ENCODE measurements around the gene COQ8A.
"Not testable (repeated sequence)": the region's sequence is repeated elsewhere in the genome, so short reads cannot be mapped to it uniquely, and the experiment has no call there.

Gene COQ8A

GRCh38 chr1:226953175-226953800, 13.2 kb downstream of the COQ8A start:
- Mint-ChIP-seq H3K27ac (no peak overlapping the region), H3K4me3 (no peak overlapping the region), H3K36me3 (peaks cover 14% of the 10 kb centered on the region), H3K9me3 (ENCODE audit: low read depth) (no peaks in the 10 kb centered on the region), H3K27me3 (no peaks in the 10 kb centered on the region), H3K4me1 (ENCODE audit: low read depth) (peaks cover 48% of the 10 kb centered on the region)

GRCh38 chr1:226954337-226954736, 14.2 kb downstream of the COQ8A start:
- Mint-ChIP-seq H3K36me3 (peaks cover 11% of the 10 kb centered on the region), H3K27me3 (no peaks in the 10 kb centered on the region), H3K4me1 (ENCODE audit: low read depth) (peaks cover 50% of the 10 kb centered on the region), H3K27ac (no peak overlapping the region), H3K4me3 (no peak overlapping the region), H3K9me3 (ENCODE audit: low read depth) (no peaks in the 10 kb centered on the region)

- no peak overlapping the region for H3K4me3 Mint-ChIP-seq
- H3K9me3 Mint-ChIP-seq (ENCODE audit: low read depth) = no peaks in the 10 kb centered on the region
- H3K27me3 Mint-ChIP-seq = no peaks in the 10 kb centered on the region
- H3K36me3 Mint-ChIP-seq = peaks cover 11% of the 10 kb centered on the region
- peaks cover 50% of the 10 kb centered on the region for H3K4me1 Mint-ChIP-seq (ENCODE audit: low read depth)
- H3K27ac Mint-ChIP-seq = peak overlapping the region; percentile 13
Observed at GRCh38 chr1:226954777-226955176, 14.7 kb downstream of the COQ8A start.

- not testable (repeated sequence) for H3K27ac Mint-ChIP-seq; H3K9me3 Mint-ChIP-seq (ENCODE audit: low read depth)
- peaks cover 49% of the 10 kb centered on the region for H3K4me1 Mint-ChIP-seq (ENCODE audit: low read depth)
Observed at GRCh38 chr1:226955857-226956256, 15.8 kb downstream of the COQ8A start.

GRCh38 chr1:226956942-226957713, 17.0 kb downstream of the COQ8A start:
- Mint-ChIP-seq H3K27ac (no peak overlapping the region), H3K4me3 (no peak overlapping the region), H3K27me3 (no peaks in the 10 kb centered on the region), H3K36me3 (peaks cover 10% of the 10 kb centered on the region), H3K4me1 (ENCODE audit: low read depth) (peaks cover 47% of the 10 kb centered on the region), H3K9me3 (ENCODE audit: low read depth) (no peaks in the 10 kb centered on the region)

More at GRCh38 chr1:226955857-226956256, 15.8 kb downstream of the COQ8A start:
- peaks cover 11% of the 10 kb centered on the region for H3K36me3 Mint-ChIP-seq
- H3K27me3 Mint-ChIP-seq, H3K4me3 Mint-ChIP-seq: not testable (repeated sequence)

GRCh38 chr1:226957714-226958113, 17.6 kb downstream of the COQ8A start:
- peaks cover 45% of the 10 kb centered on the region for H3K4me1 Mint-ChIP-seq (ENCODE audit: low read depth)
- H3K4me3 Mint-ChIP-seq = no peak overlapping the region
- H3K9me3 Mint-ChIP-seq (ENCODE audit: low read depth) = no peaks in the 10 kb centered on the region
- no peaks in the 10 kb centered on the region for H3K27me3 Mint-ChIP-seq
- peaks cover 10% of the 10 kb centered on the region for H3K36me3 Mint-ChIP-seq
- no peak overlapping the region for H3K27ac Mint-ChIP-seq

- Mint-ChIP-seq H3K27me3 (no peaks in the 10 kb centered on the region), H3K4me3 (no peak overlapping the region), H3K4me1 (ENCODE audit: low read depth) (peaks cover 43% of the 10 kb centered on the region), H3K27ac (no peak overlapping the region), H3K36me3 (peaks cover 10% of the 10 kb centered on the region), H3K9me3 (ENCODE audit: low read depth) (no peaks in the 10 kb centered on the region)
Observed at GRCh38 chr1:226958300-226958699, 18.2 kb downstream of the COQ8A start.

GRCh38 chr1:226960256-226960655, 20.2 kb downstream of the COQ8A start:
- no peak overlapping the region for H3K27ac Mint-ChIP-seq
- H3K9me3 Mint-ChIP-seq (ENCODE audit: low read depth) = no peaks in the 10 kb centered on the region
- no peaks in the 10 kb centered on the region for H3K27me3 Mint-ChIP-seq
- H3K36me3 Mint-ChIP-seq = peaks cover 7% of the 10 kb centered on the region
- peaks cover 33% of the 10 kb centered on the region for H3K4me1 Mint-ChIP-seq (ENCODE audit: low read depth)
- no peak overlapping the region for H3K4me3 Mint-ChIP-seq

GRCh38 chr1:226960944-226961765, 21.1 kb downstream of the COQ8A start:
- peaks cover 7% of the 10 kb centered on the region for H3K36me3 Mint-ChIP-seq
- H3K4me1 Mint-ChIP-seq (ENCODE audit: low read depth) = peaks cover 33% of the 10 kb centered on the region
- H3K9me3 Mint-ChIP-seq (ENCODE audit: low read depth) = no peaks in the 10 kb centered on the region
- H3K27me3 Mint-ChIP-seq = no peaks in the 10 kb centered on the region
- no peak overlapping the region for H3K27ac Mint-ChIP-seq
- no peak overlapping the region for H3K4me3 Mint-ChIP-seq

GRCh38 chr1:226962421-226963391, 22.6 kb downstream of the COQ8A start:
- H3K27ac Mint-ChIP-seq = no peak overlapping the region
- H3K4me1 Mint-ChIP-seq (ENCODE audit: low read depth) = peaks cover 29% of the 10 kb centered on the region
- no peak overlapping the region for H3K4me3 Mint-ChIP-seq
- peaks cover 6% of the 10 kb centered on the region for H3K36me3 Mint-ChIP-seq
- no peaks in the 10 kb centered on the region for H3K9me3 Mint-ChIP-seq (ENCODE audit: low read depth)
- no peaks in the 10 kb centered on the region for H3K27me3 Mint-ChIP-seq

- H3K36me3 Mint-ChIP-seq = peaks cover 9% of the 10 kb centered on the region
- H3K27me3 Mint-ChIP-seq = no peaks in the 10 kb centered on the region
- H3K4me3 Mint-ChIP-seq = no peak overlapping the region
- H3K27ac Mint-ChIP-seq = peak overlapping the region; percentile 54
- H3K4me1 Mint-ChIP-seq (ENCODE audit: low read depth) = peaks cover 18% of the 10 kb centered on the region
- H3K9me3 Mint-ChIP-seq (ENCODE audit: low read depth) = no peaks in the 10 kb centered on the region
Observed at GRCh38 chr1:226964068-226964425, 24.0 kb downstream of the COQ8A start.

GRCh38 chr1:226964611-226965486, 24.8 kb downstream of the COQ8A start:
- no peak overlapping the region for H3K4me3 Mint-ChIP-seq

GRCh38 chr1:226965581-226966440, 25.7 kb downstream of the COQ8A start:
- peaks cover 14% of the 10 kb centered on the region for H3K36me3 Mint-ChIP-seq
- H3K27ac Mint-ChIP-seq = peak overlapping the region; percentile 22
- no peaks in the 10 kb centered on the region for H3K27me3 Mint-ChIP-seq
- H3K4me1 Mint-ChIP-seq (ENCODE audit: low read depth) = peaks cover 10% of the 10 kb centered on the region
- no peak overlapping the region for H3K4me3 Mint-ChIP-seq
- H3K9me3 Mint-ChIP-seq (ENCODE audit: low read depth) = no peaks in the 10 kb centered on the region

More at GRCh38 chr1:226964611-226965486, 24.8 kb downstream of the COQ8A start:
- peaks cover 12% of the 10 kb centered on the region for H3K4me1 Mint-ChIP-seq (ENCODE audit: low read depth)
- no peaks in the 10 kb centered on the region for H3K9me3 Mint-ChIP-seq (ENCODE audit: low read depth)
- no peak overlapping the region for H3K27ac Mint-ChIP-seq
- H3K27me3 Mint-ChIP-seq = no peaks in the 10 kb centered on the region
- peaks cover 14% of the 10 kb centered on the region for H3K36me3 Mint-ChIP-seq
